GM10266 (cell line): ENCODE results near the gene NWD2.

Source experiments
- DNase-seq: peaks from one replicate; pipeline ENCODE4 v3.0.0; 2012; ENCODE audit errors: extremely low spot score
- CTCF ChIP-seq: IDR thresholded peaks from 2 replicates; pipeline ENCODE4 v1.5.1; 2012; ENCODE audit warnings: mild to moderate bottlenecking, low read depth; ENCODE audit not compliant: control insufficient read depth, insufficient read depth; ENCODE audit errors: missing control alignments

NWD2 gene

GRCh38 chr4:37243722-37244582 lies 591 bp upstream of the NWD2 start:
- no peak for TF ChIP-seq CTCF
- peak; percentile 26 for DNase-seq

GRCh38 chr4:37245391-37245954 lies 930 bp downstream of the NWD2 start:
- no peak for DNase-seq
- TF ChIP-seq CTCF, result no peak

GRCh38 chr4:37246891-37247290 lies 2.3 kb downstream of the NWD2 start:
- no peak for TF ChIP-seq CTCF
- DNase-seq, result no peak

- no peak for TF ChIP-seq CTCF
- DNase-seq, result no peak
Measured at GRCh38 chr4:37258221-37258620, 13.7 kb downstream of the NWD2 start.

- DNase-seq, result no peak
- TF ChIP-seq CTCF, result no peak
Measured at GRCh38 chr4:37268319-37268718, 23.8 kb downstream of the NWD2 start.

- no peak for DNase-seq
- no peak for TF ChIP-seq CTCF
Measured at GRCh38 chr4:37279121-37279520, 34.6 kb downstream of the NWD2 start.
